WTC11 (cell line): ENCODE measurements around the gene TRAPPC10.

Source experiments
- AFF4 ChIP-seq: sonication (generic); formaldehyde crosslinking; IDR thresholded peaks from 2 replicates; pipeline ENCODE4 v1.8.1; 2023; ENCODE audit warnings: mild to moderate bottlenecking, missing genetic modification reagents, borderline replicate concordance
- CTCF ChIP-seq: fragments of 200-600 bp; IDR thresholded peaks from 2 replicates; pipeline ENCODE4 v1.8.0; 2022; ENCODE audit warnings: antibody characterized with exemption
- ELF4 ChIP-seq: sonication (generic); formaldehyde crosslinking; IDR thresholded peaks from 2 replicates; pipeline ENCODE4 v1.8.1; 2022; ENCODE audit warnings: low read depth, mild to moderate bottlenecking, moderate library complexity, missing genetic modification reagents
- ESRRA ChIP-seq: sonication (generic); formaldehyde crosslinking; IDR thresholded peaks from 2 replicates; pipeline ENCODE4 v1.8.1; 2022; ENCODE audit warnings: mild to moderate bottlenecking, missing genetic modification reagents, borderline replicate concordance
- GABPB1 ChIP-seq: sonication (generic); formaldehyde crosslinking; IDR thresholded peaks from 2 replicates; pipeline ENCODE4 v1.8.1; 2023; ENCODE audit warnings: mild to moderate bottlenecking, missing genetic modification reagents
- GRHL2 ChIP-seq: fragments of 250-450 bp; sonication (Bioruptor Pico); IDR thresholded peaks from 2 replicates; pipeline ENCODE4 v1.8.0; 2022; ENCODE audit warnings: mild to moderate bottlenecking, moderate library complexity; ENCODE audit not compliant: insufficient replicate concordance, severe bottlenecking
- HMGA2 ChIP-seq: fragments of 250-450 bp; sonication (Bioruptor Pico); IDR thresholded peaks from 2 replicates; pipeline ENCODE4 v1.4.0; 2021; ENCODE audit warnings: mild to moderate bottlenecking, moderate library complexity
- JUN ChIP-seq: sonication (generic); formaldehyde crosslinking; IDR thresholded peaks from 2 replicates; pipeline ENCODE4 v1.8.0; 2023; ENCODE audit warnings: mild to moderate bottlenecking, missing genetic modification reagents
- KAT7 ChIP-seq: sonication (generic); formaldehyde crosslinking; IDR thresholded peaks from 2 replicates; pipeline ENCODE4 v1.8.1; 2023; ENCODE audit warnings: missing genetic modification reagents, mild to moderate bottlenecking, borderline replicate concordance
- MAX ChIP-seq: sonication (generic); formaldehyde crosslinking; IDR thresholded peaks from 2 replicates; pipeline ENCODE4 v1.8.0; 2022; ENCODE audit warnings: mild to moderate bottlenecking, missing genetic modification reagents
- PREB ChIP-seq: sonication (generic); formaldehyde crosslinking; IDR thresholded peaks from 2 replicates; pipeline ENCODE4 v1.8.1; 2022; ENCODE audit warnings: mild to moderate bottlenecking, missing genetic modification reagents, moderate library complexity, borderline replicate concordance
- SP1 ChIP-seq: sonication (generic); formaldehyde crosslinking; conservative IDR thresholded peaks from 2 replicates; pipeline ENCODE4 v1.8.1; 2022; ENCODE audit warnings: missing genetic modification reagents
- TEAD4 ChIP-seq: sonication (generic); formaldehyde crosslinking; IDR thresholded peaks from 2 replicates; pipeline ENCODE4 v1.8.0; 2022; ENCODE audit warnings: mild to moderate bottlenecking, missing genetic modification reagents
- ZNF317 ChIP-seq: sonication (generic); formaldehyde crosslinking; IDR thresholded peaks from 2 replicates; pipeline ENCODE4 v1.8.1; 2023; ENCODE audit warnings: low read depth, mild to moderate bottlenecking, moderate library complexity, missing genetic modification reagents, borderline replicate concordance

GRCh38 chr21:44010429-44010828 is 1.7 kb upstream of the TRAPPC10 start:
- TF ChIP-seq ELF4 (CRISPR knock-in tag) (no peak), MAX (CRISPR knock-in tag) (no peak), CTCF (no peak), TEAD4 (no peak), KAT7 (CRISPR knock-in tag) (no peak), SP1 (no peak), GRHL2 (no peak), JUN (CRISPR knock-in tag) (no peak), AFF4 (CRISPR knock-in tag) (no peak), HMGA2 (CRISPR knock-in tag) (no peak), ZNF317 (CRISPR knock-in tag) (no peak), PREB (CRISPR knock-in tag) (no peak), ESRRA (CRISPR knock-in tag) (no peak), GABPB1 (CRISPR knock-in tag) (no peak)
